ENCODE results near the gene PPP1R13L.

- TF ChIP-seq CTCF (IDR thresholded peaks at IDR 0.05), result no peak
- TF ChIP-seq EP300 (IDR thresholded peaks at IDR 0.05), result no peak
Measured at GRCh38 chr19:45380107-45380506, 24.8 kb downstream of the PPP1R13L start.
